ENCODE results near the gene UST. TPM values are rescaled to one million over a fixed set of nuclear protein-coding genes. Genes with fewer than 3 reads are reported as not detected.

The UST gene
- total RNA-seq, 1 donor from 2014 or later: 23.2 TPM

DNA sequence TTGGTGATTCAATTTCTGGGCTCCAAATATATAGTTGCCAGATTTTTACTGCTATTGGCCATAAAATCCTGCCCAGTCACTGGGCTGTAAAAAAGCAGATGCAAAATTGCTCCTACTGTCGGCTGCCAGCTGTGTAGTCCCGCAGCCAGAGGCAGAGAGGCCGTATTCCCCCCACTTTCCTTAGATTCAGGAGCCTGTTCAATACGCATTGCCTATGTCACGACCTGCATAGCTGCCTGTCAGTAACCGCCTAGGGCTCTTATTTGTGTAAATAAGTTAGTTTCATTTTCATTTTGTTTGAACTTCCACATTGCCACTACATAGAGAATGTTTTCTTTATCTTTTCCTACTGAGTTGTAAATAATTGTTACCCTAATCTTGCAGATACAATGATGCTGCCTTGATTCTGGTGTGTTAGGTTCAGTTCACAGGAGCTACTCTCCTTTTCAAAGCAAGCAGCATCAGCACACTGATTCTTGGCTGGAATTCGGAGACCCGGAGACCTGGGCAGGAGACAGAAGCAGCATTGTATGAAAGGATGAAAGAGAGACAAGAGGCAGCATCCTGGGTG is 46.0 kb upstream of the UST start:
- Mint-ChIP-seq H3K4me1 (ENCODE audit: unreplicated experiment) (no peaks in the 10 kb centered on the region), H3K36me3 (ENCODE audit: low read depth, unreplicated experiment) (peaks cover 4% of the 10 kb centered on the region), H3K27me3 (ENCODE audit: unreplicated experiment) (peaks cover 2% of the 10 kb centered on the region), H3K27ac (ENCODE audit: unreplicated experiment) (no peak overlapping the region), H3K4me3 (ENCODE audit: unreplicated experiment) (no peak overlapping the region), H3K9me3 (ENCODE audit: unreplicated experiment) (no peaks in the 10 kb centered on the region)
- TF ChIP-seq CTCF (IDR thresholded peaks at IDR 0.05; ENCODE audit: unreplicated experiment): no peak
- no peak for DNase-seq (ENCODE audit: low spot score)

- Mint-ChIP-seq H3K36me3 (ENCODE audit: low read depth, unreplicated experiment) (peaks cover 3% of the 10 kb centered on the region), H3K4me1 (ENCODE audit: unreplicated experiment) (no peaks in the 10 kb centered on the region), H3K27ac (ENCODE audit: unreplicated experiment) (no peak overlapping the region), H3K9me3 (ENCODE audit: unreplicated experiment) (no peaks in the 10 kb centered on the region), H3K4me3 (ENCODE audit: unreplicated experiment) (no peak overlapping the region), H3K27me3 (ENCODE audit: unreplicated experiment) (peaks cover 2% of the 10 kb centered on the region)
- TF ChIP-seq CTCF (IDR thresholded peaks at IDR 0.05; ENCODE audit: unreplicated experiment): no peak
- no peak for DNase-seq (ENCODE audit: low spot score)
Measured at GRCh38 chr6:148701375-148701774, 45.5 kb upstream of the UST start.

DNA sequence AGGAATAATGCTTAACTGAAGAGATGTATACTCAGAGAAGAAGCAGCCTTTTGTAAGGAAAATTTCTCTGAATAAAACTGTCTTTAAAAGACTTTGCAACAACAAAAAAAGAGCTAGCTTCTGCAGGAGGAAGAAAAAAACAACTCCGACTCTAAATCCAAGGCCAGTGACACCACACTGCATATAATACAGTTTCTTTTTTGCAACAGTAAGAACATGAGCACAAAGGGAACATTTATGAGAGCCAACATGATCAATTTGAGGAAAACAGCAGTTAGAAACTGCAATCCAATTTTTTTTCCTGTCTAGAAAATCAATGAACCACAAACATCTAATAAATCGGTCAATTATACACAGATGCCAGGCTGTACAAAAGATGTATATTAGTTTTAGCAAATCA is 42.9 kb upstream of the UST start:
- Mint-ChIP-seq H3K27ac (ENCODE audit: unreplicated experiment) (no peak overlapping the region), H3K9me3 (ENCODE audit: unreplicated experiment) (no peaks in the 10 kb centered on the region), H3K4me1 (ENCODE audit: unreplicated experiment) (no peaks in the 10 kb centered on the region), H3K4me3 (ENCODE audit: unreplicated experiment) (no peak overlapping the region), H3K27me3 (ENCODE audit: unreplicated experiment) (peaks cover 2% of the 10 kb centered on the region), H3K36me3 (ENCODE audit: low read depth, unreplicated experiment) (no peaks in the 10 kb centered on the region)
- no peak for DNase-seq (ENCODE audit: low spot score)
- TF ChIP-seq CTCF (IDR thresholded peaks at IDR 0.05; ENCODE audit: unreplicated experiment): no peak

- H3K36me3 Mint-ChIP-seq (ENCODE audit: low read depth, unreplicated experiment): no peaks in the 10 kb centered on the region
- H3K9me3 Mint-ChIP-seq (ENCODE audit: unreplicated experiment): no peaks in the 10 kb centered on the region
- no peaks in the 10 kb centered on the region for H3K4me1 Mint-ChIP-seq (ENCODE audit: unreplicated experiment)
- H3K27ac Mint-ChIP-seq (ENCODE audit: unreplicated experiment): no peak overlapping the region
- H3K4me3 Mint-ChIP-seq (ENCODE audit: unreplicated experiment): no peak overlapping the region
- no peaks in the 10 kb centered on the region for H3K27me3 Mint-ChIP-seq (ENCODE audit: unreplicated experiment)
- no peak for DNase-seq (ENCODE audit: low spot score)
- TF ChIP-seq CTCF (IDR thresholded peaks at IDR 0.05; ENCODE audit: unreplicated experiment): no peak
Measured at GRCh38 chr6:148704400-148705246, 42.2 kb upstream of the UST start.

GRCh38 chr6:148708707-148709106 is 38.1 kb upstream of the UST start:
- Mint-ChIP-seq H3K36me3 (ENCODE audit: low read depth, unreplicated experiment) (no peaks in the 10 kb centered on the region), H3K4me1 (ENCODE audit: unreplicated experiment) (no peaks in the 10 kb centered on the region), H3K27me3 (ENCODE audit: unreplicated experiment) (no peaks in the 10 kb centered on the region), H3K9me3 (ENCODE audit: unreplicated experiment) (no peaks in the 10 kb centered on the region), H3K4me3 (ENCODE audit: unreplicated experiment) (no peak overlapping the region), H3K27ac (ENCODE audit: unreplicated experiment) (no peak overlapping the region)
- TF ChIP-seq CTCF (IDR thresholded peaks at IDR 0.05; ENCODE audit: unreplicated experiment): no peak
- DNase-seq (ENCODE audit: low spot score): no peak
